Mucosa of stomach (tissue), 1 donor: ENCODE results near the gene GLYATL2.

ENCODE experiments used
- H3K27me3 ChIP-seq: one replicate; pipeline ENCODE4 v1.7.0; 2013; ENCODE audit warnings: mild to moderate bottlenecking, low read length; ENCODE audit not compliant: control insufficient read depth, insufficient read depth
- H3K36me3 ChIP-seq: one replicate; pipeline ENCODE4 v1.7.0; 2013; ENCODE audit warnings: low read length; ENCODE audit not compliant: control insufficient read depth, insufficient read depth
- H3K4me1 ChIP-seq: one replicate; pipeline ENCODE4 v1.7.0; 2013; ENCODE audit warnings: mild to moderate bottlenecking, low read length; ENCODE audit not compliant: control insufficient read depth, insufficient read depth
- H3K4me3 ChIP-seq: one replicate; pipeline ENCODE4 v1.7.0; 2013; ENCODE audit warnings: low read length
- H3K9ac ChIP-seq: one replicate; pipeline ENCODE4 v1.7.0; 2013; ENCODE audit warnings: mild to moderate bottlenecking, low read length, moderate library complexity
- H3K9me3 ChIP-seq: one replicate; pipeline ENCODE4 v1.7.0; 2013; ENCODE audit warnings: mild to moderate bottlenecking, low read length, moderate library complexity; ENCODE audit not compliant: control insufficient read depth
- donor health status: Pancreatic carcinoma.

The GLYATL2 gene

DNA sequence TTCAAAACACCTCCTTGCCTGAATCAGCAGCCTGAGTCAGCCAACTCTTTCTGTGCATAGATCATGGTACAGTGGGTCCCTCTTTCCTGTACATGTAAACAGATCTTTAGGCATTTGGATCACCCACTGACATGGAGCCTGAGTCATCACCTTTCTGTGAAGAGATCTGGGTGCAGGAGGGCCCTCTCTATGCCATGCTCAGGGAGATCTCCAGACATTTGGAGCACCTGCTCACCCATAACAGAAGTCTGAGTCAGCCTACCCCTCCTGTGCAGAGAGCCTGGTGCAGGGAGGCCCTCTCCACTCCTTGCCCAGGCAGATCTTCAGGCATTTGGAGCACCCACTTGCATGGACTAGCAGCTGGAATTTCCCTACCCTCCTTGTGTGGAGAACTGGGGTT is 56.6 kb downstream of the GLYATL2 start:
- Histone ChIP-seq H3K4me1 (no peaks in the 10 kb centered on the region), H3K36me3 (no peaks in the 10 kb centered on the region), H3K27me3 (no peaks in the 10 kb centered on the region), H3K4me3 (no peak overlapping the region), H3K9me3 (no peaks in the 10 kb centered on the region), H3K9ac (no peak overlapping the region)

DNA sequence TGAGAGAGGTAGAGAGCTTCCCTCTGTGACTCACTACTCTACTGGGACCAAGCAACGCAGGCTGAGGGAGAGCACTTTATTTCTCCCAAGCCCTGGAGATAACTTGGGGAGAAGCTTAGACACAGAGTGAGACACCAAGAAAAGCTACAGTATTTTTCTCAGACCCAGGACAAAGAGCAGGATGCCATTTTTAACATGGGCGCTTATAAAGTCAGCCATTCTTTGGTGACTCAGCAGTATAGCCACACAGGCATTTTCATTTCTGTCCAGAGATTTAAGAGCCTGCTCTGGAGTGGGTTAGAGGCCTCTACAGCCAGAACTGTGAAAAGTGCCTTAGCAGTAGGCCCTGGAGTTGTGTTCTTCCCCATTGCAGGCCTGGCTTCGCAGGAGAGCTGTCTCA is 57.8 kb downstream of the GLYATL2 start:
- Histone ChIP-seq H3K27me3 (no peaks in the 10 kb centered on the region), H3K4me1 (no peaks in the 10 kb centered on the region), H3K9me3 (no peaks in the 10 kb centered on the region), H3K4me3 (no peak overlapping the region), H3K9ac (no peak overlapping the region), H3K36me3 (no peaks in the 10 kb centered on the region)

DNA sequence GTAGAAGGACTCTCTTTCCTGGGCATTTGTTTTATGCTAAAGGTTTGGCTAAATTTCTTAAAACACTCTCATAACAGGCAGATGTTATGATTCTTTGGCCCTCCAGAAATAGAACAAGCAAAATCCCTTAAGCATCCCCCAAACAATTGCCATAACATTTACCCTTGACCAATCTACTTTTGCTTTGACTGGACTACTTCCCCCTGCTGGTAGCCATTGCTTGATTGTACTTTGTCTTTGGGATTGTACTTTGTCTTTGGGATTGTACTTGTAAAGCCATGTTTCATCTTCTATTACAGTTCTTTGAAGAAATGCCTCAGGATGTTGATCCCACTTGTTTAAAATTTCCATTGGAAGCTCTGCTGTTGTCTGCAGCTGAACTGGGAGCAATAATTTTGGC is 59.5 kb downstream of the GLYATL2 start:
- Histone ChIP-seq H3K9ac (no peak overlapping the region), H3K9me3 (no peaks in the 10 kb centered on the region), H3K27me3 (no peaks in the 10 kb centered on the region), H3K36me3 (no peaks in the 10 kb centered on the region), H3K4me1 (no peaks in the 10 kb centered on the region), H3K4me3 (no peak overlapping the region)
